Lung (tissue), 12 donors: Measurements from ENCODE around the gene COMT. TPM values are rescaled to one million over a fixed set of nuclear protein-coding genes. Genes with fewer than 3 reads are reported as not detected.

Experiments used
- ATAC-seq: fragments of 200-7000 bp; cut with Tn5 transposase; one replicate; pipeline ENCODE4 v1.9.1; 2020; ENCODE audit warnings: moderate number of reproducible peaks; ENCODE audit not compliant: insufficient read depth, low FRiP score
- DNase-seq, 3 donors: peaks; one replicate each; pipeline ENCODE4 v3.0.0-alpha.2; 2013 to 2017
- H3K27ac ChIP-seq, 2 donors: one replicate each; pipeline ENCODE4 v1.5.1; 2013; ENCODE audit warnings: mild to moderate bottlenecking in 2 of 2, moderate library complexity in 2 of 2, control low read depth in 1 of 2, inconsistent platforms in 1 of 2, low read depth in 1 of 2, low read length in 1 of 2
- H3K27me3 ChIP-seq, 3 donors: one replicate each; pipeline ENCODE4 v1.5.1; 2013; ENCODE audit warnings: low read length in 2 of 3; ENCODE audit not compliant: control insufficient read depth in 3 of 3, insufficient read depth in 3 of 3
- H3K36me3 ChIP-seq, 4 donors: one replicate each; pipeline ENCODE4 v1.5.1; 2013; ENCODE audit warnings: low read length in 4 of 4, mild to moderate bottlenecking in 1 of 4, moderate library complexity in 1 of 4; ENCODE audit not compliant: control insufficient read depth in 4 of 4, insufficient read depth in 4 of 4
- H3K4me1 ChIP-seq, 5 donors: one replicate each; pipeline ENCODE4 v1.5.1; 2013; ENCODE audit warnings: low read length in 5 of 5, mild to moderate bottlenecking in 2 of 5, moderate library complexity in 1 of 5; ENCODE audit not compliant: control insufficient read depth in 5 of 5, insufficient read depth in 5 of 5
- H3K4me3 ChIP-seq: one replicate; pipeline ENCODE4 v1.5.1; 2013; ENCODE audit warnings: mild to moderate bottlenecking, control low read depth, moderate library complexity
- H3K9ac ChIP-seq, 2 donors: one replicate each; pipeline ENCODE4 v1.5.1; 2013; ENCODE audit warnings: low read length in 2 of 2, control low read depth in 1 of 2; ENCODE audit not compliant: insufficient read depth in 1 of 2
- H3K9me3 ChIP-seq, 4 donors: one replicate each; pipeline ENCODE4 v1.5.1; 2013; ENCODE audit warnings: low read length in 3 of 4, mild to moderate bottlenecking in 1 of 4, moderate library complexity in 1 of 4; ENCODE audit not compliant: control insufficient read depth in 4 of 4, insufficient read depth in 3 of 4
- CTCF ChIP-seq: IDR thresholded peaks from 2 replicates; pipeline ENCODE4 v1.5.1; 2012; ENCODE audit warnings: mild to moderate bottlenecking; ENCODE audit errors: control extremely low read depth, extremely low read depth
- WGBS, 2 donors: extraction: QIAGEN DNeasy Blood & Tissue Kit; methylation state at CpG; one replicate each; pipeline ENCODE4 v1.1.7; 2013; 5-methylcytosine and 5-hydroxymethylcytosine counted together
- polyA plus RNA-seq, 2 donors: library from polyadenylated mRNA; stranded (reverse); fragments of 200-250 nt; gene quantifications; one replicate each; pipeline ENCODE4 v1.2.1, GENCODE V29; 2013
- total RNA-seq, 2 donors: library from RNA; depleted of rRNA in 1 of 2; stranded (reverse); fragments of >200 nt in 1 of 2; gene quantifications; one replicate each; pipeline ENCODE4 v1.2.1, GENCODE V29; 2014 to 2021
- donor health status: control.
- donor health status: control.
- donor health status: Bipolar disorder and iron deficiency.
- donor health status: healthy.
- donor health status: DM: yes; HTN: yes; CAD: no.

COMT gene
- total and polyA plus RNA-seq, 4 donors = 147 to 272 (median 208) TPM

- no peak overlapping the region for H3K4me3 ChIP-seq
- no peak overlapping the region for H3K9ac ChIP-seq
- DNase-seq (no peak), ATAC-seq (no peak)
- WGBS, 2 donors = 91 to 92% methylated on average over 13 of the region's 13 CpGs
- peaks cover 0 to 34% (median 0%) of the 10 kb centered on the region in 4 donors for H3K36me3 ChIP-seq
- TF ChIP-seq CTCF = no peak
- H3K27me3 ChIP-seq = no peaks in the 10 kb centered on the region
- H3K9me3 ChIP-seq = no peaks in the 10 kb centered on the region
- H3K4me1 ChIP-seq = peaks cover 0 to 19% (median 0%) of the 10 kb centered on the region in 5 donors
- no peak overlapping the region for H3K27ac ChIP-seq
These were observed 40.7 kb upstream of the COMT start for GRCh38 chr22:19900707-19901436.

GRCh38 chr22:19901577-19902244, 39.9 kb upstream of the COMT start:
- TF ChIP-seq CTCF = no peak
- peaks cover 0 to 19% (median 0%) of the 10 kb centered on the region in 5 donors for H3K4me1 ChIP-seq
- H3K36me3 ChIP-seq = peaks cover 0 to 36% (median 0%) of the 10 kb centered on the region in 4 donors
- no peaks in the 10 kb centered on the region for H3K27me3 ChIP-seq
- H3K9me3 ChIP-seq = no peaks in the 10 kb centered on the region
- H3K4me3 ChIP-seq = no peak overlapping the region
- no peak overlapping the region for H3K27ac ChIP-seq
- no peak overlapping the region for H3K9ac ChIP-seq
- ATAC-seq = no peak
- WGBS, 2 donors = 90 to 94% methylated on average over 11 of the region's 11 CpGs
- no peak for DNase-seq

- no peak for ATAC-seq
- Histone ChIP-seq H3K27me3 (no peaks in the 10 kb centered on the region), H3K4me3 (no peak overlapping the region), H3K36me3 (peaks cover 0 to 36% (median 0%) of the 10 kb centered on the region in 4 donors), H3K4me1 (peaks cover 0 to 19% (median 0%) of the 10 kb centered on the region in 5 donors), H3K27ac (no peak overlapping the region), H3K9me3 (no peaks in the 10 kb centered on the region), H3K9ac (peak overlapping the region in 1 of 2 donors; percentile 9)
- no peak for TF ChIP-seq CTCF
- DNase-seq = no peak
- 95% methylated on average over 7 of the region's 7 CpGs for WGBS, 2 donors
These were observed 39.3 kb upstream of the COMT start for GRCh38 chr22:19902245-19902715.
